ENCODE results near the gene GRID1. TPM values are rescaled to one million over a fixed set of nuclear protein-coding genes. Genes with fewer than 3 reads are reported as not detected.

The GRID1 gene
- total RNA-seq, 4 donors from 2014 or later = 0.88 to 7.3 (median 4.1) TPM

GRCh38 chr10:86013568-86013967 lies 353.0 kb downstream of the GRID1 start:
- Histone ChIP-seq H3K4me3 (no peak overlapping the region), H3K27ac (no peak overlapping the region), H3K36me3 (no peaks in the 10 kb centered on the region), H3K4me1 (no peaks in the 10 kb centered on the region), H3K9me3 (no peaks in the 10 kb centered on the region), H3K27me3 (no peaks in the 10 kb centered on the region)
- TF ChIP-seq CTCF (IDR thresholded peaks at IDR 0.05) (no peak), POLR2A (IDR thresholded peaks at IDR 0.05) (no peak)
- no peak for DNase-seq
- intact Hi-C loops (cut with DNase I; ENCODE audit: low total_unique reads) = no loop called here

GRCh38 chr10:86007171-86007570 lies 359.4 kb downstream of the GRID1 start:
- DNase-seq = no peak
- H3K27ac ChIP-seq = no peak overlapping the region
- no peaks in the 10 kb centered on the region for H3K36me3 ChIP-seq
- no peak overlapping the region for H3K4me3 ChIP-seq
- intact Hi-C loops (cut with DNase I; ENCODE audit: low total_unique reads) = no loop called here
- H3K27me3 ChIP-seq = no peaks in the 10 kb centered on the region
- no peak for TF ChIP-seq POLR2A (IDR thresholded peaks at IDR 0.05)
- TF ChIP-seq CTCF (IDR thresholded peaks at IDR 0.05) = no peak
- H3K4me1 ChIP-seq = no peaks in the 10 kb centered on the region
- H3K9me3 ChIP-seq = no peaks in the 10 kb centered on the region

GRCh38 chr10:86004337-86004736 lies 362.3 kb downstream of the GRID1 start:
- H3K4me1 ChIP-seq = no peaks in the 10 kb centered on the region
- TF ChIP-seq POLR2A (IDR thresholded peaks at IDR 0.05) (no peak), CTCF (IDR thresholded peaks at IDR 0.05) (no peak)
- intact Hi-C loops (cut with DNase I; ENCODE audit: low total_unique reads) = no loop called here
- H3K27ac ChIP-seq = no peak overlapping the region
- H3K27me3 ChIP-seq = no peaks in the 10 kb centered on the region
- H3K36me3 ChIP-seq = no peaks in the 10 kb centered on the region
- no peak overlapping the region for H3K4me3 ChIP-seq
- no peak for DNase-seq
- H3K9me3 ChIP-seq = no peaks in the 10 kb centered on the region

DNA sequence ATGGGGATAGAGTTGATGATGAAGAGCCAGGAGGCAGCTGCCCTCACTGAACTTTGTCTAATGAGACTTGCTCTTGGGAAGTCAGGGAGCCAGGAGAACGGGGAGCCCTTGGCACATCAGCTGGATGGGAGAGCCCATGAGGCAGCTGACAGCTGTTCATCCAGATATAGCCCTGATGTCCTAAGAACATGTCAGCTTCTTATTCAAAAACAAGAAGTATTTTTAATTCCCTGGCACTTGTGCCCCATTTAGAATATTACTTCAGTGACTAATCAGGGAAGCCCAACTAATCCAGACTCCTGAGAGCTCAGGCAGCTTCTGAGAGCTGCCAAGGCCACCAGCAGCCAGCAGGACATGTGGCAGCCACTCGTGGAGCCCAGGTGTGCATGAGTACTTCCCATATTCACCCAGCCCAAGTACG lies 363.4 kb downstream of the GRID1 start:
- Histone ChIP-seq H3K36me3 (no peaks in the 10 kb centered on the region), H3K4me1 (no peaks in the 10 kb centered on the region), H3K27ac (no peak overlapping the region), H3K4me3 (no peak overlapping the region), H3K9me3 (no peaks in the 10 kb centered on the region), H3K27me3 (no peaks in the 10 kb centered on the region)
- intact Hi-C loops (cut with DNase I; ENCODE audit: low total_unique reads) = no loop called here
- no peak for TF ChIP-seq CTCF (IDR thresholded peaks at IDR 0.05)
- DNase-seq = no peak

DNA sequence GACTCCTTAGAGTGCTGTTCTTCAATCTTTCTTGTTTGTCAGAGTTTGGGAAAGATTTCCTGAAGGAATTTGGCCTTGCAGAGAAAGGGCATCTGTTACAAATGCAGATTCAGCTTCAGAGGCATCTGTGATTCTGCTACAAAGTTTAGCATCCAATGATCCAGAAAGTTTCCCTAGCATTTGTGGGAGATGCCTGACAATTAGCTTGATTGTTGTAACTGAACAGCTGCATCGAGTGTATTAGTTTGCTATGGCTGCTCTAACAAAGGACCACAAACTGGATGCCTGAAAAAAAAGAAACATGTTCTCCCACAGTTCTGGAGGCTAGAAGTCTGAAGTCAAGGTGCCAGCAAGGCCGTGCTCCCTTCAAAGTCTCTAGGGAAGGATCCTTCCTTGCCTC lies 365.1 kb downstream of the GRID1 start:
- H3K36me3 ChIP-seq = no peaks in the 10 kb centered on the region
- TF ChIP-seq CTCF (IDR thresholded peaks at IDR 0.05) = no peak
- TF ChIP-seq POLR2A (IDR thresholded peaks at IDR 0.05) = no peak
- no peaks in the 10 kb centered on the region for H3K4me1 ChIP-seq
- no peaks in the 10 kb centered on the region for H3K9me3 ChIP-seq
- intact Hi-C loops (cut with DNase I; ENCODE audit: low total_unique reads) = no loop called here
- no peak for DNase-seq
- no peaks in the 10 kb centered on the region for H3K27me3 ChIP-seq
- H3K4me3 ChIP-seq = no peak overlapping the region
- no peak overlapping the region for H3K27ac ChIP-seq
